Panc1 (cell line): ENCODE results near the gene PXYLP1. TPM values are rescaled to one million over a fixed set of nuclear protein-coding genes. Genes with fewer than 3 reads are reported as not detected.
A peak's percentile ranks its signal among the peaks of the same experiment; 100 is the strongest.

Experiments used
- ATAC-seq: fragments of 200-7000 bp; cut with Tn5 transposase; 2 replicates; pipeline ENCODE4 v1.9.1; 2020; ENCODE audit warnings: mild to moderate bottlenecking, moderate library complexity
- BruUV-seq: library from RNA; stranded (reverse); fragments of 400-500 nt; replicated peaks from 2 replicates; lab custom pipeline; 2021; lab: Mats Ljungman, UMichigan
- CTCF ChIA-PET: fragments of 300-600 bp; sonication (Branson Sonifier 250); formaldehyde crosslinking; loops from one replicate; lab custom pipeline; 2022; ENCODE audit warnings: antibody characterized with exemption; lab: Charles Lee
- POLR2A ChIA-PET: fragments of 300-600 bp; sonication (Branson Sonifier 250); formaldehyde crosslinking; loops from one replicate; lab custom pipeline; 2022; ENCODE audit warnings: antibody characterized with exemption; lab: Charles Lee
- DNase-seq: peaks from one replicate; pipeline ENCODE4 v3.0.0-alpha.2; 2010; ENCODE audit warnings: low read depth, low spot score
- H3K27ac ChIP-seq: 2 replicates; pipeline ENCODE4 v1.5.1; 2011; ENCODE audit warnings: mild to moderate bottlenecking, low read length, inconsistent platforms
- H3K27me3 ChIP-seq: fragments of 200-500 bp; sonication (Bioruptor generic); 2 replicates; pipeline ENCODE4 v1.6.0; 2014; ENCODE audit warnings: low read length, inconsistent platforms; ENCODE audit not compliant: control insufficient read depth, insufficient read depth
- H3K36me3 ChIP-seq: fragments of 200-500 bp; sonication (Bioruptor generic); 2 replicates; pipeline ENCODE4 v1.5.1; 2014; ENCODE audit warnings: inconsistent platforms, mild to moderate bottlenecking, low read length, moderate library complexity; ENCODE audit not compliant: control insufficient read depth, insufficient read depth
- H3K4me1 ChIP-seq: 2 replicates; pipeline ENCODE4 v1.5.1; 2011; ENCODE audit warnings: inconsistent platforms, mild to moderate bottlenecking, low read length, moderate library complexity; ENCODE audit not compliant: control insufficient read depth, insufficient read depth
- H3K4me3 ChIP-seq, 2 experiments: 2 replicates each; pipeline ENCODE4 v1.5.1; 2011 to 2012; ENCODE audit warnings: low read depth in 2 of 2, low read length in 2 of 2, mild to moderate bottlenecking in 2 of 2, inconsistent platforms in 1 of 2, moderate library complexity in 1 of 2
- H3K9me3 ChIP-seq: fragments of 200-500 bp; sonication (Bioruptor generic); 2 replicates; pipeline ENCODE4 v1.5.1; 2014; ENCODE audit warnings: low read depth, mild to moderate bottlenecking, inconsistent platforms, low read length, moderate library complexity; ENCODE audit not compliant: control insufficient read depth, insufficient read depth
- CTCF ChIP-seq: fragments of 450-650 bp; IDR thresholded peaks from 2 replicates; pipeline ENCODE4 v1.5.1; 2017; ENCODE audit warnings: mild to moderate bottlenecking
- POLR2AphosphoS5 ChIP-seq: IDR thresholded peaks from 2 replicates; pipeline ENCODE4 v1.6.1; 2012; ENCODE audit warnings: mild to moderate bottlenecking, low read depth, low read length, moderate library complexity
- SIN3A ChIP-seq: IDR thresholded peaks from 2 replicates; pipeline ENCODE4 v1.6.1; 2012; ENCODE audit warnings: low read depth, mild to moderate bottlenecking, low read length, moderate library complexity, borderline replicate concordance; ENCODE audit not compliant: insufficient read depth
- TCF7L2 ChIP-seq: IDR thresholded peaks from 2 replicates; pipeline ENCODE4 v1.6.1; 2011; ENCODE audit warnings: mild to moderate bottlenecking, low read depth, low read length, inconsistent platforms
- in situ Hi-C: cut with HindIII; loops from 2 replicates; pipeline ENCODE4 v1.10.0; 2016; ENCODE audit warnings: low sequenced_read_pairs, low pct_unique_long_range_greater_than_20kb
- intact Hi-C: fragments of 100-400 bp; cut with micrococcal nuclease; formaldehyde crosslinking; loops from one replicate; pipeline ENCODE4 v1.10.0; 2022; ENCODE audit not compliant: unreplicated experiment
- total RNA-seq: library from RNA; stranded (reverse); gene quantifications from one replicate; pipeline ENCODE4 v1.2.1, GENCODE V29; 2021; ENCODE audit not compliant: unreplicated experiment
- TF ChIP-seq, protein P1 (sequence below), 2 experiments: IDR thresholded peaks; 2 replicates each; pipeline ENCODE4 v1.6.1; 2011 to 2012; ENCODE audit warnings: low read depth in 2 of 2, control low read depth in 1 of 2, low read length in 1 of 2, mild to moderate bottlenecking in 1 of 2, moderate library complexity in 1 of 2; ENCODE audit not compliant: insufficient read depth in 1 of 2

Gene PXYLP1
- total RNA-seq, 1 experiment from 2014 or later: 1.4 TPM

- intact Hi-C loops (no loop called here), in situ Hi-C loops (no loop called here)
- H3K4me3 ChIP-seq: no peak overlapping the region
- POLR2A ChIA-PET: interaction anchor here (0.9 kb wide), 1 partner anchor 209 kb away, joined by 10 read pairs; no protein-coding TSS in a partner anchor
- no peak for TF ChIP-seq POLR2AphosphoS5
- no peak for TF ChIP-seq TCF7L2
- no peak for TF ChIP-seq CTCF
- no peak for TF ChIP-seq SIN3A
- TF ChIP-seq, protein P1, sequence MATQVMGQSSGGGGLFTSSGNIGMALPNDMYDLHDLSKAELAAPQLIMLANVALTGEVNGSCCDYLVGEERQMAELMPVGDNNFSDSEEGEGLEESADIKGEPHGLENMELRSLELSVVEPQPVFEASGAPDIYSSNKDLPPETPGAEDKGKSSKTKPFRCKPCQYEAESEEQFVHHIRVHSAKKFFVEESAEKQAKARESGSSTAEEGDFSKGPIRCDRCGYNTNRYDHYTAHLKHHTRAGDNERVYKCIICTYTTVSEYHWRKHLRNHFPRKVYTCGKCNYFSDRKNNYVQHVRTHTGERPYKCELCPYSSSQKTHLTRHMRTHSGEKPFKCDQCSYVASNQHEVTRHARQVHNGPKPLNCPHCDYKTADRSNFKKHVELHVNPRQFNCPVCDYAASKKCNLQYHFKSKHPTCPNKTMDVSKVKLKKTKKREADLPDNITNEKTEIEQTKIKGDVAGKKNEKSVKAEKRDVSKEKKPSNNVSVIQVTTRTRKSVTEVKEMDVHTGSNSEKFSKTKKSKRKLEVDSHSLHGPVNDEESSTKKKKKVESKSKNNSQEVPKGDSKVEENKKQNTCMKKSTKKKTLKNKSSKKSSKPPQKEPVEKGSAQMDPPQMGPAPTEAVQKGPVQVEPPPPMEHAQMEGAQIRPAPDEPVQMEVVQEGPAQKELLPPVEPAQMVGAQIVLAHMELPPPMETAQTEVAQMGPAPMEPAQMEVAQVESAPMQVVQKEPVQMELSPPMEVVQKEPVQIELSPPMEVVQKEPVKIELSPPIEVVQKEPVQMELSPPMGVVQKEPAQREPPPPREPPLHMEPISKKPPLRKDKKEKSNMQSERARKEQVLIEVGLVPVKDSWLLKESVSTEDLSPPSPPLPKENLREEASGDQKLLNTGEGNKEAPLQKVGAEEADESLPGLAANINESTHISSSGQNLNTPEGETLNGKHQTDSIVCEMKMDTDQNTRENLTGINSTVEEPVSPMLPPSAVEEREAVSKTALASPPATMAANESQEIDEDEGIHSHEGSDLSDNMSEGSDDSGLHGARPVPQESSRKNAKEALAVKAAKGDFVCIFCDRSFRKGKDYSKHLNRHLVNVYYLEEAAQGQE (IDR thresholded peaks at IDR 0.05; ENCODE audit: insufficient read depth in 1 of 2, low read depth in 2 of 2, low read length in 1 of 2): no peak
- no peaks in the 10 kb centered on the region for H3K9me3 ChIP-seq
- CTCF ChIA-PET: interaction anchor here (0.9 kb wide), 1 partner anchor 188 kb away, joined by 3 read pairs; no protein-coding TSS in a partner anchor
- peaks cover 2% of the 10 kb centered on the region; the same call in 1 of the 2 replicates for H3K27me3 ChIP-seq
- no TSS peak for BruUV-seq
- no peaks in the 10 kb centered on the region for H3K36me3 ChIP-seq
- DNase-seq: no peak
- no peaks in the 10 kb centered on the region for H3K4me1 ChIP-seq
- no peak overlapping the region for H3K27ac ChIP-seq
- no peak for ATAC-seq
Observed at GRCh38 chr3:141266186-141266585, 34.6 kb downstream of the PXYLP1 start.

- TF ChIP-seq CTCF: no peak
- TF ChIP-seq, protein P1 (IDR thresholded peaks at IDR 0.05; ENCODE audit: insufficient read depth in 1 of 2, low read depth in 2 of 2, low read length in 1 of 2): no peak
- no peak for TF ChIP-seq SIN3A
- TF ChIP-seq TCF7L2: no peak
- no peak for TF ChIP-seq POLR2AphosphoS5
- intact Hi-C loops: no loop called here
- no peak overlapping the region for H3K27ac ChIP-seq
- POLR2A ChIA-PET: interaction anchor here (0.9 kb wide), 1 partner anchor 210 kb away, joined by 10 read pairs; no protein-coding TSS in a partner anchor
- CTCF ChIA-PET: interaction anchor here (0.6 to 0.7 kb wide), 3 partner anchors 39 to 896 kb away, joined by 5 read pairs; no protein-coding TSS in a partner anchor
- DNase-seq: no peak
- H3K4me3 ChIP-seq: no peak overlapping the region
- H3K9me3 ChIP-seq: no peaks in the 10 kb centered on the region
- no peaks in the 10 kb centered on the region for H3K36me3 ChIP-seq
- in situ Hi-C loops: no loop called here
- 0 out of 2 replicates have a peak, but pooled peaks have one; percentile 39 for ATAC-seq
- BruUV-seq: no TSS peak
- peaks cover 2% of the 10 kb centered on the region; the same call in 1 of the 2 replicates for H3K27me3 ChIP-seq
- no peaks in the 10 kb centered on the region for H3K4me1 ChIP-seq
Observed at GRCh38 chr3:141266797-141267555, 35.4 kb downstream of the PXYLP1 start.
